Measurements from ENCODE around the gene TWIST1. TPM values are rescaled to one million over a fixed set of nuclear protein-coding genes. Genes with fewer than 3 reads are reported as not detected.
A peak's percentile ranks its signal among the peaks of the same experiment; 100 is the strongest.

The TWIST1 gene
- total RNA-seq, 1 donor from 2014 or later: not detected

DNA sequence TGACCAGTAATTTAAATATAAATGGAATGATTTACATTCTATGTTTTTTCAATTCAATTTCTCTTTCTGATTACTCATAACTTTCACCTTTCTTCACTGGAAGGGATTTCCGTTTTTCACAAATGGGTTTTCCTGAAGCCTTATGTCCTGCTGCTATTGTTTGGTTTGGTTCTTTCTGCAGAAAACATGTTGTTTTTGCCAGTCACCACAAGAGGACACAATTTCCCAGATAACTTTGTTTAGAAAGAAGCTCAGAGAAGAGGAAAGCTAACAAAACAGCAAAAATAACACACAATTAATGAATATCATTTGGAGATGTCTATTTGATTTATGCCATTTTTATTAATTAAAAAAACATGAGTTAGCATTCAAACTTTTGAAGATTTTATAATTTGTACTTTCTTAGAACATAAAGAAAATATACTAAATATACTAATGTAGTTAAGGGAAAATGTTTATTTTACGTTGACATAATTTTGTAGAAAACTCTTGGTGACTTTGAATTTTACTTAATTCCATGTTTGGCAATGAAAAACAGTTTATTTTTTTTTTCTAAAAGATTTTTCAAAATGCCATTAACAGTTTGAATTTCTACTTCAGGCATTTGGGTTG is 4.6 kb upstream of the TWIST1 start:
- Histone ChIP-seq H3K27me3 (ENCODE audit: low read depth) (peaks cover 58% of the 10 kb centered on the region), H3K36me3 (no peaks in the 10 kb centered on the region), H3K4me3 (no peak overlapping the region), H3K27ac (no peak overlapping the region), H3K9me3 (no peaks in the 10 kb centered on the region), H3K4me1 (peaks cover 11% of the 10 kb centered on the region)
- TF ChIP-seq, protein P1, sequence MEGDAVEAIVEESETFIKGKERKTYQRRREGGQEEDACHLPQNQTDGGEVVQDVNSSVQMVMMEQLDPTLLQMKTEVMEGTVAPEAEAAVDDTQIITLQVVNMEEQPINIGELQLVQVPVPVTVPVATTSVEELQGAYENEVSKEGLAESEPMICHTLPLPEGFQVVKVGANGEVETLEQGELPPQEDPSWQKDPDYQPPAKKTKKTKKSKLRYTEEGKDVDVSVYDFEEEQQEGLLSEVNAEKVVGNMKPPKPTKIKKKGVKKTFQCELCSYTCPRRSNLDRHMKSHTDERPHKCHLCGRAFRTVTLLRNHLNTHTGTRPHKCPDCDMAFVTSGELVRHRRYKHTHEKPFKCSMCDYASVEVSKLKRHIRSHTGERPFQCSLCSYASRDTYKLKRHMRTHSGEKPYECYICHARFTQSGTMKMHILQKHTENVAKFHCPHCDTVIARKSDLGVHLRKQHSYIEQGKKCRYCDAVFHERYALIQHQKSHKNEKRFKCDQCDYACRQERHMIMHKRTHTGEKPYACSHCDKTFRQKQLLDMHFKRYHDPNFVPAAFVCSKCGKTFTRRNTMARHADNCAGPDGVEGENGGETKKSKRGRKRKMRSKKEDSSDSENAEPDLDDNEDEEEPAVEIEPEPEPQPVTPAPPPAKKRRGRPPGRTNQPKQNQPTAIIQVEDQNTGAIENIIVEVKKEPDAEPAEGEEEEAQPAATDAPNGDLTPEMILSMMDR (IDR thresholded peaks at IDR 0.05): no peak
- intact Hi-C loops (cut with DNase I): no loop called here
- ATAC-seq (no peak), DNase-seq (no peak)

DNA sequence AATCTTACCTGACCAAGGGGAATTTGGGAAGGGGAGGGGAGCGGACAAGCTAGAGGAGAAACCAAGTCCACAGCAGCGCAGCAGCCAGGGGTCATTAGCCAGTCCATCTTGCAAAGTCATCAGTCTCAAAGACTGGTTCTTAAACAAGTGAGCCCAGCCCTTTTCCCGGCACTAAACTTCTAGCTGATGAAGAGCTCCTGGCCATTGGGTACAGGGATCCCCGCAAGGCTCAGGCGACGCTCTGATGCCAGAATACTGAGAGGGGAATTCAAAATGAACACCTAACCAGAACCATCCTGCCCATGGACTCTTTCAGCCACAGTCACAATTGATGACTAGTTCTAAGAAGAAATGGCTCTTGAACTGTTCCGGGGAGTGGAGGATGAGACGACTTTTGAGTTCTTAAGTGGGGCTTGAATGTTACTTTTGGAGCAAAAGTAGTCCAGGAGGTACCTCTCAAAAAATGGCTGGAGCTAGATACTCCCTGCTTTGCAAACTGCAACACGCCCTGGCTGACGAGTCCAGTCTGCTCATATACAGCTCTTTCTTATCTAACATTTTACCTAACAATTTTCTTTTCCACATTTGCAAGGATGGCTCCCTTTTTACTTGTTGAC is 2.5 kb upstream of the TWIST1 start:
- Histone ChIP-seq H3K4me3 (no peak overlapping the region), H3K27ac (no peak overlapping the region), H3K27me3 (ENCODE audit: low read depth) (peaks cover 77% of the 10 kb centered on the region), H3K36me3 (no peaks in the 10 kb centered on the region), H3K9me3 (no peaks in the 10 kb centered on the region), H3K4me1 (peaks cover 23% of the 10 kb centered on the region)
- DNase-seq (no peak), ATAC-seq (no peak)
- TF ChIP-seq, protein P1 (IDR thresholded peaks at IDR 0.05): no peak
- intact Hi-C loops (cut with DNase I): no loop called here

DNA sequence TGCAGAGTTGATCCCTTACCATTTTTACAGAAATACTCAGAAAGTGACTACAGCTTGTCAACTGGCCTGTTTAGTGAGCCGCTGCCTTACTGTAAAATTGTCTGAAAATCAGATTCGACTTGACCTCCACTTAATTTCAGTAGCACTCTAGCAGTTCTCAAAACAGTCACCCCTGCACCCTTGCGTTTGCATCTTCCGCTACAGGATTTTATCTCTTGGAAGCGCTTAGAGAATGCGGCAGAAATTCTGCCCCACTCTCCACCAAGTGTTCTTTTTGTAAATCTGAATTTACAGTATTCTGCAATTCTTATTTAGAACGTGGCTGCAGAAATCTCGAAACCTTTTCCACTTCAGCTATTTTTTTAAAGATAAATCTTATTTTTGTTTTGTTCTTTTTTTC is 1.9 kb upstream of the TWIST1 start:
- no peak for ATAC-seq
- no peak overlapping the region for H3K4me3 ChIP-seq
- H3K9me3 ChIP-seq: no peaks in the 10 kb centered on the region
- TF ChIP-seq, protein P1 (IDR thresholded peaks at IDR 0.05): no peak
- no peak overlapping the region for H3K27ac ChIP-seq
- no peaks in the 10 kb centered on the region for H3K36me3 ChIP-seq
- DNase-seq: no peak
- H3K4me1 ChIP-seq: peaks cover 23% of the 10 kb centered on the region
- intact Hi-C loops (cut with DNase I): no loop called here
- H3K27me3 ChIP-seq (ENCODE audit: low read depth): peaks cover 83% of the 10 kb centered on the region

DNA sequence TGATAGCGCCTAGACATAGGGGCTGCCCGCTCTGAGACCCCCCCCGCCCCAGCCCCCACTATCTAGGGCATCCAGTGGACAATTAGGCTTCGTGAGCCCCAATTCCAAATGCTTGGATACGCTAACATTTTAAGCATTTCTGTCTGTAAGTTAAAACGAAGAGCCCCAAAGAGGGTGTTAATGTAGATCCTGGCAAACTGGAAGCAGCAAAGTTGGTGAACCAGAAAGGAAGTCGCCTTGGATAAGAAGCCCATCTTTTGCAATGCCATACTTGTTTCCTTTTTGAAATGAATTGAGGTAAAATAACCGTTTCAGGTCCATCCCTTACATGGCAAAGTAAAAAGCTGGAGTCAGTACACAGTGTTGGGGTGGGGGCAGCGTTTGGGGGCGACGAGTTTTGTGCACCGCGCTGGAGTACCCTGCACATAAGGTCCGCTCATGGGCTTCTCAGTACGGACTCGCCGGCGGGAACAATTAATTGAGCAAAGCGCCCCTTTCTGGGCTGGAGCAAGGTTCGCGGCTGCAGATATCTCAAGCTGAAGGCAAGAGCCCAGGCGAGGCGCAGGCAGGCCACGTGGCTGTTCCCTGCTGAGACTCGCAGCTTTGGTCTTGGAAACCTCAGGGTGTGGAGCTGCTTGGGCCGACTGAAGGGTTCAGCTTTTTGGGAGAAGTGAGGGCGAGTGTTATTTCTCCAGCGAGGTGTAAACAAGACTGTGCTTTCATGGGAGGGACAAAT is 1.4 kb upstream of the TWIST1 start:
- no peaks in the 10 kb centered on the region for H3K36me3 ChIP-seq
- peaks cover 89% of the 10 kb centered on the region for H3K27me3 ChIP-seq (ENCODE audit: low read depth)
- no peak overlapping the region for H3K4me3 ChIP-seq
- H3K4me1 ChIP-seq: peaks cover 23% of the 10 kb centered on the region
- peak in 1 of 2 donors; percentile 26 for ATAC-seq
- DNase-seq: no peak
- no peaks in the 10 kb centered on the region for H3K9me3 ChIP-seq
- intact Hi-C loops (cut with DNase I): no loop called here
- no peak overlapping the region for H3K27ac ChIP-seq
- TF ChIP-seq, protein P1 (IDR thresholded peaks at IDR 0.05): no peak

DNA sequence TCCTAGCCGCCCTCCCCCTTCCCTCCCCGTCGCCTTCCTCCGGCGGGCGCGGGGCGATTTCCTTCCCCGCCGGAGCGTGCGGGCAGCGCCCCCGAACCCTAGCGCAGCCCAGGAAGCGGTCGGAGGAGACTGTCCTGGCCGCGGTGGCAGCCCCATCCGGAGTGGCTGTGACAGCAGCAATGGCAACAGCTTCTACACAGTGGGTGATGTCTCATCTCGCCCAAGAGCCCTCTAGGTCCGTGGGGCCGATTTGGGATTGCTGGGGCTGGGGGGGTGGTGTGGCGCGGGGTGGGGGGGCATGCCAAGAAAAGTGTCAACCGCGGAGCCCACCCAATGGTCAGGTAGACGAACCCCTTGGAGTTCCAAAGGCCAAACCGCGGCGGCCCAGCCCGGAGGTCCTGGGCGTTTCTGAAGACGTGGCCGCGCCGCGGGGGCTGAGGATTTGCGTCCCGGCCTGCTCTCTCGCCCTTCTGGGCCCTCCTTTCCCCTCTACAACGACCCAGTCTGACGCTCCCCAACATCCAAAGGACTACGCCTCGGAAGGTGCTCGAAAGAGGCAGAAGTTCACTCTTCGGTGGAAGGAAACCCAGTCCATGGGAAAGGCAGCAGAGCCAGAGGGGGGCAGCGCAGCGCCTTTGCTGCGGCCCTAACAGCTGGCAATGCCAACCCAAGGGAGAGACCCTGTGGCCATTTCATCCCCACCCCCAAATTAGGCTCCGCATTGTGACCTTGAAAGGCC is 603 bp upstream of the TWIST1 start:
- TF ChIP-seq, protein P1 (IDR thresholded peaks at IDR 0.05): no peak
- Histone ChIP-seq H3K4me1 (peaks cover 23% of the 10 kb centered on the region), H3K36me3 (no peaks in the 10 kb centered on the region), H3K4me3 (peak overlapping the region; percentile 49), H3K27ac (no peak overlapping the region), H3K27me3 (ENCODE audit: low read depth) (peaks cover 96% of the 10 kb centered on the region), H3K9me3 (no peaks in the 10 kb centered on the region)
- ATAC-seq (peak in 1 of 2 donors; percentile 44), DNase-seq (no peak)
- intact Hi-C loops (cut with DNase I): no loop called here
